Pancreas (tissue), 10 donors: ENCODE results near the gene PPM1G. TPM values are rescaled to one million over a fixed set of nuclear protein-coding genes. Genes with fewer than 3 reads are reported as not detected.

Experiments used
- ATAC-seq, 4 donors: fragments of 200-7000 bp; cut with Tn5 transposase; one replicate each; pipeline versions ENCODE4 v1.8.0 to v1.9.1; 2020; ENCODE audit warnings: mild to moderate bottlenecking in 4 of 4, moderate library complexity in 4 of 4
- DNase-seq, 6 donors: peaks; one replicate each; pipeline ENCODE4 v3.0.0-alpha.2; 2020
- FAIRE-seq: peaks from 2 replicates; lab custom pipeline; 2012; peaks lifted over from hg19 to GRCh38; lab: Jason Lieb, UNC
- H3K27ac ChIP-seq, 4 donors: fragments of 200-600 bp; sonication (generic); 1 replicate in 3 of 4; 2 replicates in 1 of 4; pipeline versions ENCODE4 v1.5.0 to v1.8.0; 2020
- H3K27me3 ChIP-seq, 4 donors: fragments of 200-600 bp; one replicate each; pipeline ENCODE4 v1.8.0; 2021
- H3K36me3 ChIP-seq, 3 donors: fragments of 200-600 bp; sonication (generic) in 1 of 3; one replicate each; pipeline versions ENCODE4 v1.5.0 to v1.8.0; 2020 to 2021
- H3K4me1 ChIP-seq, 3 donors: fragments of 200-600 bp; one replicate each; pipeline ENCODE4 v1.8.0; 2021
- H3K4me3 ChIP-seq, 4 donors: fragments of 200-600 bp; sonication (generic) in 2 of 4; one replicate each; pipeline versions ENCODE4 v1.5.0 to v1.8.0; 2020 to 2021
- H3K9me3 ChIP-seq, 4 donors: fragments of 200-600 bp; one replicate each; pipeline ENCODE4 v1.8.0; 2021
- WGBS, 2 donors: extraction: QIAGEN DNeasy Blood & Tissue Kit; methylation state at CpG; one replicate each; pipeline ENCODE4 v1.1.7; 2013; 5-methylcytosine and 5-hydroxymethylcytosine counted together
- intact Hi-C, 3 donors: fragments of 100-400 bp; cut with DNase I; formaldehyde crosslinking; loops; one replicate each; pipeline versions ENCODE4 v1.11.1 to v1.14.2; 2022
- polyA plus RNA-seq, 2 donors: library from polyadenylated mRNA; stranded (reverse); fragments of 200-250 nt; gene quantifications; one replicate each; pipeline ENCODE4 v1.2.3, GENCODE V29; 2013
- total RNA-seq, 6 donors: library from RNA; stranded (reverse); fragmentation: NEBNext Ultra II Directional in 4 of 6; extraction: Animal tissue kit (Norgen Biotek cat#: 25700) in 4 of 6; gene quantifications; one replicate each; pipeline versions ENCODE4 v1.2.1 to v1.2.4, GENCODE V29; 2021 to 2023
- TF ChIP-seq, protein P1 (sequence below), 4 donors: fragments of 200-600 bp; sonication (generic) in 3 of 4; IDR thresholded peaks; one replicate each; pipeline versions ENCODE4 v1.5.0 to v1.8.0; 2021; ENCODE audit warnings: antibody characterized with exemption in 4 of 4
- donor health status: healthy with polysubstance abuse.
- donor health status: DM: no; HTN: no; CAD: no; lungs with moderate emphysema.
- donor health status: DM: no; HTN: no; CAD: no.
- donor health status: control.
- donor health status: control.
- donor health status: Bipolar disorder and iron deficiency.
- donor health status: DM: yes; HTN: yes; CAD: no.
- donor health status: DM: no; HTN: no; CAD: no.
- donor health status: DM: no; HTN: no; CAD: no.
- donor health status: DM: yes; HTN: yes; CAD: no.

PPM1G gene
- total and polyA plus RNA-seq, 8 donors = 23.6 to 37.8 (median 29.1) TPM

DNA sequence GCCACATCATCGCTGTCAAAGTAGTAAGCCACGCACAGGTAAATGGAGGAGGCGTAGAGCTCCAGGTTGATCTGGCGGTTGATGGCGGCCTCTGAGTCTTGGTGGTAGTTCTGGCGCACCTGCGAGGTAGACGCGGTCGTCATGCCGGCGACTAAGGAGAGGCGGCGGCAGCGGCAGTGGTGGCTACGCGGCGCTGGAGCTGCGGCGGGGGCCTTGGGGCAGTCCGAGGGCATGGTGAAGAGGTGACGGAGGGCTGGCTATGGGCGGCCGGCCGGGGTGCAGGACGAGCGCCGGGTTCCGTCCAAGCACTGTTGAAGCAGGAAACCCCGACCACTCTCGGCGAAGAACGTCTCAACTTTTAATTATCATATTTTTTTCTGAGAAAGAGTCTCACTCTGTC lies 16.2 kb downstream of the PPM1G start:
- no peak for ATAC-seq
- H3K36me3 ChIP-seq = no peaks in the 10 kb centered on the region
- intact Hi-C loops = no loop called here
- no peak overlapping the region for H3K27ac ChIP-seq
- H3K4me3 ChIP-seq = no peak overlapping the region
- TF ChIP-seq, protein P1, sequence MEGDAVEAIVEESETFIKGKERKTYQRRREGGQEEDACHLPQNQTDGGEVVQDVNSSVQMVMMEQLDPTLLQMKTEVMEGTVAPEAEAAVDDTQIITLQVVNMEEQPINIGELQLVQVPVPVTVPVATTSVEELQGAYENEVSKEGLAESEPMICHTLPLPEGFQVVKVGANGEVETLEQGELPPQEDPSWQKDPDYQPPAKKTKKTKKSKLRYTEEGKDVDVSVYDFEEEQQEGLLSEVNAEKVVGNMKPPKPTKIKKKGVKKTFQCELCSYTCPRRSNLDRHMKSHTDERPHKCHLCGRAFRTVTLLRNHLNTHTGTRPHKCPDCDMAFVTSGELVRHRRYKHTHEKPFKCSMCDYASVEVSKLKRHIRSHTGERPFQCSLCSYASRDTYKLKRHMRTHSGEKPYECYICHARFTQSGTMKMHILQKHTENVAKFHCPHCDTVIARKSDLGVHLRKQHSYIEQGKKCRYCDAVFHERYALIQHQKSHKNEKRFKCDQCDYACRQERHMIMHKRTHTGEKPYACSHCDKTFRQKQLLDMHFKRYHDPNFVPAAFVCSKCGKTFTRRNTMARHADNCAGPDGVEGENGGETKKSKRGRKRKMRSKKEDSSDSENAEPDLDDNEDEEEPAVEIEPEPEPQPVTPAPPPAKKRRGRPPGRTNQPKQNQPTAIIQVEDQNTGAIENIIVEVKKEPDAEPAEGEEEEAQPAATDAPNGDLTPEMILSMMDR (IDR thresholded peaks at IDR 0.05) = no peak
- FAIRE-seq = no peak
- 98% methylated on average over 31 to 33 of the region's 33 CpGs for WGBS, 2 donors
- H3K4me1 ChIP-seq = no peaks in the 10 kb centered on the region
- H3K9me3 ChIP-seq = no peaks in the 10 kb centered on the region
- no peak for DNase-seq
- H3K27me3 ChIP-seq = no peaks in the 10 kb centered on the region

GRCh38 chr2:27390822-27391679 lies 18.3 kb downstream of the PPM1G start:
- DNase-seq = no peak
- Histone ChIP-seq H3K9me3 (no peaks in the 10 kb centered on the region), H3K4me3 (no peak overlapping the region), H3K27me3 (no peaks in the 10 kb centered on the region), H3K4me1 (no peaks in the 10 kb centered on the region), H3K27ac (no peak overlapping the region), H3K36me3 (peaks cover 0 to 3% (median 0%) of the 10 kb centered on the region in 3 donors)
- FAIRE-seq = no peak
- no peak for ATAC-seq
- WGBS, 2 donors = 91 to 97% methylated on average over 9 of the region's 9 CpGs
- intact Hi-C loops = no loop called here
- TF ChIP-seq, protein P1 (IDR thresholded peaks at IDR 0.05) = no peak

GRCh38 chr2:27381577-27382181 lies 27.7 kb downstream of the PPM1G start:
- Histone ChIP-seq H3K4me1 (peaks cover 5 to 14% (median 5%) of the 10 kb centered on the region in 3 donors), H3K4me3 (no peak overlapping the region), H3K9me3 (no peaks in the 10 kb centered on the region), H3K27ac (peak overlapping the region in 3 of 4 donors; percentile 89 to 92 (median 90)), H3K36me3 (peaks cover 0 to 42% (median 7%) of the 10 kb centered on the region in 3 donors), H3K27me3 (no peaks in the 10 kb centered on the region)
- TF ChIP-seq, protein P1 (IDR thresholded peaks at IDR 0.05) = no peak
- DNase-seq = no peak
- 82 to 85% methylated on average over 10 of the region's 10 CpGs for WGBS, 2 donors
- intact Hi-C loops = no loop called here
- FAIRE-seq = no peak
- ATAC-seq = no peak

GRCh38 chr2:27380626-27381545 lies 28.5 kb downstream of the PPM1G start, which contains the start of gene ZNF513:
Gene ZNF513 (minus strand): TSS chr2:27380734. CDS start chr2:27380526, 208 bp downstream.
- ATAC-seq (peak; percentile 92 to 94 (median 92)), DNase-seq (peak; percentile 96 to 99 (median 97)), FAIRE-seq (peak; percentile 82)
- whole genome bisulfite sequencing, 2 donors = 11 to 15% methylated on average over 56 to 67 of the region's 67 CpGs
- no peaks in the 10 kb centered on the region for H3K9me3 ChIP-seq
- H3K27me3 ChIP-seq = no peaks in the 10 kb centered on the region
- peaks cover 5 to 14% (median 5%) of the 10 kb centered on the region in 3 donors for H3K4me1 ChIP-seq
- intact Hi-C loops = no loop called here
- H3K36me3 ChIP-seq = peaks cover 0 to 46% (median 15%) of the 10 kb centered on the region in 3 donors
- H3K27ac ChIP-seq = peak within 1 kb of the TSS; percentile 79 to 92 (median 90)
- H3K4me3 ChIP-seq = peak within 1 kb of the TSS; percentile 44 to 64 (median 56)
- TF ChIP-seq, protein P1 (IDR thresholded peaks at IDR 0.05) = no peak
